ENCODE data around the gene LGMN.
A peak's percentile ranks its signal among the peaks of the same experiment; 100 is the strongest.
"Not testable (repeated sequence)": the region's sequence is repeated elsewhere in the genome, so short reads cannot be mapped to it uniquely, and the experiment has no call there.

The LGMN gene

GRCh38 chr14:92774572-92774971 is 26.1 kb upstream of the LGMN start:
- no peak for TF ChIP-seq CTCF (IDR thresholded peaks at IDR 0.05; ENCODE audit: extremely low read depth, missing control alignments)
- DNase-seq (ENCODE audit: low spot score), result no peak

- TF ChIP-seq CTCF (IDR thresholded peaks at IDR 0.05; ENCODE audit: extremely low read depth, missing control alignments), result no peak
- no peak for DNase-seq (ENCODE audit: low spot score)
Measured at GRCh38 chr14:92770484-92770883, 22.1 kb upstream of the LGMN start.

GRCh38 chr14:92768795-92769194 is 20.4 kb upstream of the LGMN start:
- TF ChIP-seq CTCF (IDR thresholded peaks at IDR 0.05; ENCODE audit: extremely low read depth, missing control alignments), result no peak
- DNase-seq (ENCODE audit: low spot score), result no peak

GRCh38 chr14:92768236-92768635 is 19.8 kb upstream of the LGMN start:
- DNase-seq (ENCODE audit: low spot score), result peak; percentile 52

- not testable (repeated sequence) for DNase-seq (ENCODE audit: low spot score)
Measured at GRCh38 chr14:92763666-92764631, 15.5 kb upstream of the LGMN start.

- no peak for TF ChIP-seq CTCF (IDR thresholded peaks at IDR 0.05; ENCODE audit: extremely low read depth, missing control alignments)
- no peak for DNase-seq (ENCODE audit: low spot score)
Measured at GRCh38 chr14:92760524-92760805, 12.0 kb upstream of the LGMN start.

GRCh38 chr14:92759679-92760523 is 11.5 kb upstream of the LGMN start:
- TF ChIP-seq CTCF (IDR thresholded peaks at IDR 0.05; ENCODE audit: extremely low read depth, missing control alignments), result no peak
- no peak for DNase-seq (ENCODE audit: low spot score)

GRCh38 chr14:92759300-92759678 is 10.9 kb upstream of the LGMN start:
- DNase-seq (ENCODE audit: low spot score), result no peak
- TF ChIP-seq CTCF (IDR thresholded peaks at IDR 0.05; ENCODE audit: extremely low read depth, missing control alignments), result no peak

Data from GM20000 (cell line).